ENCODE measurements around the gene TTC1.

TTC1 gene

GRCh38 chr5:160033546-160034252 lies 24.8 kb downstream of the TTC1 start:
- TF ChIP-seq CTCF (IDR thresholded peaks at IDR 0.05; ENCODE audit: borderline replicate concordance, insufficient read depth, low read depth, low read length), result no peak
- H3K4me3 ChIP-seq (ENCODE audit: low read depth, low read length), result no peak overlapping the region

GRCh38 chr5:160036243-160036642 lies 27.3 kb downstream of the TTC1 start:
- no peak overlapping the region for H3K4me3 ChIP-seq (ENCODE audit: low read depth, low read length)

GRCh38 chr5:160036884-160037283 lies 27.9 kb downstream of the TTC1 start:
- no peak for TF ChIP-seq CTCF (IDR thresholded peaks at IDR 0.05; ENCODE audit: borderline replicate concordance, insufficient read depth, low read depth, low read length)
- no peak overlapping the region for H3K4me3 ChIP-seq (ENCODE audit: low read depth, low read length)

More at GRCh38 chr5:160036243-160036642, 27.3 kb downstream of the TTC1 start:
- no peak for TF ChIP-seq CTCF (IDR thresholded peaks at IDR 0.05; ENCODE audit: borderline replicate concordance, insufficient read depth, low read depth, low read length)

- H3K4me3 ChIP-seq (ENCODE audit: low read depth, low read length), result no peak overlapping the region
- TF ChIP-seq CTCF (IDR thresholded peaks at IDR 0.05; ENCODE audit: borderline replicate concordance, insufficient read depth, low read depth, low read length), result no peak
Measured at GRCh38 chr5:160039810-160040470, 31.0 kb downstream of the TTC1 start.

- no peak overlapping the region for H3K4me3 ChIP-seq (ENCODE audit: low read depth, low read length)
- no peak for TF ChIP-seq CTCF (IDR thresholded peaks at IDR 0.05; ENCODE audit: borderline replicate concordance, insufficient read depth, low read depth, low read length)
Measured at GRCh38 chr5:160040471-160040835, 31.5 kb downstream of the TTC1 start.

GRCh38 chr5:160042671-160043070 lies 33.7 kb downstream of the TTC1 start:
- no peak overlapping the region for H3K4me3 ChIP-seq (ENCODE audit: low read depth, low read length)

More at GRCh38 chr5:160042671-160043070, 33.7 kb downstream of the TTC1 start:
- TF ChIP-seq CTCF (IDR thresholded peaks at IDR 0.05; ENCODE audit: borderline replicate concordance, insufficient read depth, low read depth, low read length), result no peak
